HG03460 (cell line): ENCODE results near the gene CHST1.

Experiments
- ATAC-seq: cut with Tn5 transposase; IDR thresholded peaks from one replicate; pipeline ENCODE4 v1.9.1; 2021; ENCODE audit not compliant: unreplicated experiment

Gene CHST1

DNA sequence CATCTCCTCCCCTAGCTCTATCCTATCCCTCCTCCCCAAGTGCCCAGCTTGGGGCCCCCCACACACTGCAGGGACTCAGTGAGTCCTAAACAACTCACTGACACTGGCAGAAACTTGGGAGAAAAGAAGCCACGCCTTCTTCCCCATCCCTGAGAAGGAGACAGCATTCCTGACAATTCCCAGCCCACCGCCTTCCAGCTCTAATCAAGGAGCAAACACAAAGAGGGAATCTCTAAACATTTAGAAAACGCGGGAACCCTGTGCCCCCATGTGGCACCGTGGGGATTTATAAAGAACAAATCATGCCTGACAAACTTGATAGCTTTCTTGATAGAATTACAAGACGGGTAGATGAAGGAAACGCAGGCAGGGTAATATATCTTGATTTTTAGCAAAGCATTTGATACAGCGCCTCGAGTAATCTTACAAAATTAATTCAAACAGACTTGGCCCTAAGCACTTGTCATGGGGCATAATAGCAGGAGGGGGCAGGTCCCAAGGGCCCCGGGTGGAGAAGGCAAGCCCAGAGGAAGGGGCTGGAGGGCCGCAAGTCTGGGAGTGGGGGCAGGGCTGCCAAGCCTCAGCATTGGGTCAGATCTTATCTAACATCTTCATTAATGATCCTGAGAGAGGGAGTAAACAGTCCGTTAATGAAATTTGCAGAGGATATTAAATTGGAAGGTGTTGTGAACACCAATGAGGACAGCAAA lies 4.5 kb downstream of the CHST1 start:
- ATAC-seq = no peak

DNA sequence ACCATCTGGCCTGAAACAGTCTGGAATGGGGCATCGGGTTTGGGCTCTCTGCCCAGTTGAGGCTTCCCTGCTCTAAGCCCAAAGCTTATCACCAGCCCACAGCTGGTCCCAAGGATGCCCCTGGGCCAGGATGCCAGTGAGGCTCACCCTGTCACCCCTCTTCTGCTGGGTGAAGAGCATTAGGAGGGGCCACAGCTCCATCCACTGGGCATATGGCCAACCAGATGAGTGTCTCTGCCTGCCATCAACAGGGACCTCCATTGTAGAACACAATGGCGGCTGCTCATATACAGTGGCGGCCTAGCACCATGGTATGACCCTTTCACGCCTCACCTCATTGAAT lies 5.6 kb downstream of the CHST1 start:
- ATAC-seq = no peak

DNA sequence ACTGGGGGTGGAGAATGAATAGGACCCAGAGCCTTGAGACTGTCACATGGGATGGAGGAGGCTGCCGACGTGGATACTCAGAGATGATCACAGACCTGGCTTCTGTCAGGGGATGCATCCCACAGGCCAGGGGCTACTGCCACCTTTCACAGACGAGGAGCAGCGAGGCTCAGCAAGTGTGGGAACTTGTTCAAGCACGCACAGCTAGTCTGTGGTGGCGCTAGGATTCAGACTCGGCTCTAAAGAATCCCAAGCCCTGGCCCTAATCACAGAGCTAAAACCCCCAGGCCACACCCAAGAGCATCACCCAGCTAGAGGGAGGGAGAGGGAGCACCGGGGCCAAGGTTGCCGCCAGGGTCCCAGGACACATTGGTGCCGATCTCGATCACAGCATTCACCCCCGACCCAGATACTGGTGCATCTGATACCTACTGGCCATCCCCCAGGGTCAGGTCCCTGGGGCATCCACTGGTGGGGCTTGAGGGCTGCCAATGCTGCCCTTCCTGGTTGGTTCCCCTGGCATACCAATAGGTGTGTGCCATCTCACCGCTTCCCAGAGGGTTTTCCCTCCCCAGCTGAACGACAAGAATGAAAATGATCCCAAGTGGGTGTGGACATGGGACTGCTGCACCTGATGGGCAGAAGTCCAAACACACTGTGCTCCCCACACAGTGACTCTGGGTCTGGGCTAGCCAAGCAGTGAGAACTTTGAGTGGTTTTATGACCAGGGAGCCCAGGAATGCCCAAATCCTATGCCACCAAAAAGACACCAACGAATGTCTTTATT lies 6.2 kb downstream of the CHST1 start:
- no peak for ATAC-seq

DNA sequence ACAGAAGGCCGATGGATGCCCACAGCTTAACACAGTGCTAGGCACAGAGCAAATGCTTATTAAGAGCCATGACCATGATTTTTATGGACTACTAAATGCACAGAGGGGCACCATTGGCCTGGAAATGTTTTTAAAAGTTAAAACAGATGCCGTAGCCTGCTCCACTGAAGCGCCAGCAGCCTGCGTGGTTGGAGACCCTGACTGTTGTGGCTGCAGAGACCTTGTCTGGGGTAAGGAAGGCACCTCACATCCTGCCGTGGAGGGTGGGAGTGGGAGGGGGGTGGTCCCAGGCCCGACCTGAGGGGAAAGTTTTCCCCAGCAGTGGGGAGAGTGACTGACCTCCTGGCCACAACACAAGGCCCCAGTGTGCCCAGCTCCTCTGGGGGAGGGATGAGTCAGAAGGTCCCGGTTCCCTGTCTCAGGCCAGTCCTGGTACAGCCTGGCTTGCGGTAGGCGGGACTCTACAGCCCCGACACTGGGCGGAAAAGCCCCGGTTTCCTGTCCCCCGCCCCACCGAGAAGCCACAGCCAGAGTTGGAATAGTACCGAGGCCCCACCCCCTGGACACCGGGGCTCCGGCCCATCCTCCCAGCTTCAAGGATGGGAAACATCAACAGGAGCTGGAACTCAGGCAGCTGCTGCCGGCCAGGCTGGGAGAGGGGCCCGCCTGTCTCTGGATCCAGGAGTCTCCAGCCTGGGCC lies 7.0 kb downstream of the CHST1 start:
- ATAC-seq = no peak

DNA sequence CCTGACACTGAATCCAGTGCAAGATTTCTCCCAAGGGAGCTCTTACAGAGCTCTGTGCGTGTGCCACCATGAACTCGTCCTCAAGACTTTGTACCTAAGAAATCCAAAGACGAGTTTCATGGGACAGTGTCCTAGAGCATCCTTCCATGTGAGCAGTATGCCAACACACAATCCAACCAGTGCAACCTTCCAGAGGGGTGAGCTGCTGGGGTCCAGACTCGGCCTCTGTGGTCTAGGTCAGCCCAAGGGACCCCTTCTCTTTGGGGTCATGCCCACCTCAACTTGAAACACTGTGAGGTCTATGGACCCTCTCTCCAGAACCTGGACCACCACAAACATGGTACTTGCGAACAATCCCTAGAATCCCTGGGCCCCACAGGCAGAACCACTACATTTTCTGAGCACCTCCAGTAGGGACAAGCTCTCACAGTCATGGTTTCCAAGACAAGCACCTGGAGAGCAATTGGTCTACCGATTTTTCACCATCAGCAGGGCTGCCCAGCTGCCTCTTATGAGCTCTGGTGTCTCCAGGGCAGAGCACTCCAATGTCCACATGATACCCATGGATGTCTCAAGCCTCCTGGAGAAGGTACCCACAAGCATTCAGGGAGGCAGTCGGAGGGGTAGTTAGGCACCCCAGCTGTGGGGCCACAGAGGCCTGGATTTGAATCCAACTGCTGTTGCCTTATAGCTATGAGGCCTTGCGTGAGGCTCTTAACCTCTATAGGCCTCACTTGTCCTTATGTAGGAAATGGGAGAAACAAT lies 7.7 kb downstream of the CHST1 start:
- no peak for ATAC-seq

DNA sequence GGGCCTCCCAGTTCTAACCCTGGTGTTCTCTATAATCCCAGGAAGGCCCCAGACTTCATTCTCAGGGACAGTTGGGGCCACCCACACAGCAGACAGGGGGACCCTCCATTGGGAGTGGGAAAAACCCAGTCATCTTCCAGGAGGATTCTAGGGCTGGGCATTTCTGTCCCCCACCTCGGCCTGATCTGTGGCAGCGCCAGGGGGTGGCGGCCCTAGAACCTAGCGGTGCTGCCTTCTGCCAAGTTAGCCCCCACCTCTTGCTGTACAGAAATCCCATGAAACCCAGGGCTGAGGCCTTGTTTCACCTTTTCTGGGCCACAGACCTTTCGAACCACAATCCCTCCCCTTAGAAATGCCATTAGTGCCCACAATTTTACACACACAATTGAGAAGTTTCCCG lies 9.6 kb downstream of the CHST1 start:
- ATAC-seq = no peak

DNA sequence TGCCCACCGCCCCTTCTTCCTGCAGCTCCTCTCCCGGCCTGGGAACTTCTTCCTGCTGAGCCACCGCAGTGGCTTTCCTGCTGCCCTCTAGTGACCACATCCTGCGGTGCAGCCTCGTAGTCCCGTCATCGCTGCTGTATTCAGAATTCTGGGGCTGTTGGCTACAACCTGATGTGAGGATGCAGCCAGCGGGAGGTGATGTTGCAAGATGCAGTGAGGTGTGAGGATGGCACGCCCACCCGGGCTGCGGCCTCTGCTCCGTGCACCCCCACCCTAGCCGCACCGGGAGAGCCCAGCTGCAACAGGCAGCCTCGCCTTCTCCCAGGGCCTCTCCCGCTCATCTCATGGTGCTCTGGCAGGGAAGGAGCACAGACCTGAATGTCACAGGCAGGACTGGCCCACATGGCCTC lies 10.1 kb downstream of the CHST1 start:
- ATAC-seq = no peak

DNA sequence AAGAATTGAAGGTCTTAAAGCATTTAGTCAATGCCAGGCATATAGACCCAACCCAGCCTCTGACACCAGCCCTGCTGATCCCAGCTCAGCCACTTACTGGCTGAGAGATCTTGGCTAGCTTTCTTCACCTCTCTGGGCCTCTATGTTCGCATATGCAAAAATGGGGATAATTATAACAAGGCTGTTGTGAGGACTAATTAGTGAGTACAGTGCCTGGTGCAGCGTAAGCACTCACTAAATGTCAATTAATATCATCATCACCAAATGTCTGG lies 10.5 kb downstream of the CHST1 start:
- no peak for ATAC-seq

DNA sequence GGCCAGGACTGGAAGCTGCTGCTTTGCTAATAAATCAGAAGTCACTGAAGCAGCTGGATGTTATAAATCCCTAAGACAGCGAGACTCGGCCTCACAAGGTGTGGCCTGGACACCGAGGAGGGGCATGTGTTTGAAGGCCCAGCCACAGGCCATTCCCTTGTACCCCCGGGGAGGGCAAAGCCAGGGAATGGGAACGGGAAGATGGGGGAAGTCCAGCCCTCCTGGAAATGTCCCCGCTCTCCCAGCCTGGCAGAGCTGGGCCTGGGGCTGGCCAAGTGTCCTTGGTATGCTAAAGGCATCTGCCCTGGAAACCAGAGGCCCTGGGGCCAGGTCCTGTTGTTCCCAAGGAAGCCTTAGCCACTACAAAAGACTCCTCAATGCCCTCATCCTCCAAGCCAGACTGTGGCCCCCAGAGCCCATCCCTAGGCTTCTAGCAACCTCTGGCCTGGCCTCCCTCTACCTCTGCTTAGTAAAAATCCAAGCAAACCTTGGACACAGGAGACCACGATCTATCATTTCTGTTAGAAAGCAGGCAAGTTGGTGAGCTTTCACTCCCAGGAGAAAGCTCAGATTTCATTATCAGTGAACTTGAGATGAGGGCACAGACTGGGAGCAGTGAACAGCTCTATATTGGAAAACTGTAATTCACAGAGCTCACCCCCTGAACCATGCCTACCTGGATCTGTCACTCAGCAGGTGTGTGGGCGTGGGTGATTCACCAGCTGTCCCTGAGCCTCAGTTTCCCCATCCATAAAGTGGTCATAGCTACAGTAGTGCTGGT lies 11.0 kb downstream of the CHST1 start:
- no peak for ATAC-seq

DNA sequence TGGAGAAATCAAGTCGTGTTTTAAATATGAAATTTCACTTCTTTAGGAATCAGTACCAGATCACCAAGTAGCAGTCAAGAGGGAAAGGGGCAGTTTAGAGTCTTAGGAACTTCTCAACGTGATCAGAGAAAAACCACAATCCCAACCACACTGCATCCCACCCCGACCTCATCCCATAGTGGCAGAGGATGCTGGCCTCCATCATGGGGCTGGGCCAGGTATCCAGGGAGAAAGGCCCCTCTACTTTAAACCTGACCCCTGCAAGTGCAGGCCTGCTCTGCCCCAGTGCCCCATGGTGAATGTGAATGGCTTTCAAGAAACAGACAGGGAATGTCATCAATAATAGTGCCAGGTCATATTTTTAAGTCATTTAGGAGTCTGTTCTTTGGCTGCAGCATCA lies 12.1 kb downstream of the CHST1 start:
- no peak for ATAC-seq

DNA sequence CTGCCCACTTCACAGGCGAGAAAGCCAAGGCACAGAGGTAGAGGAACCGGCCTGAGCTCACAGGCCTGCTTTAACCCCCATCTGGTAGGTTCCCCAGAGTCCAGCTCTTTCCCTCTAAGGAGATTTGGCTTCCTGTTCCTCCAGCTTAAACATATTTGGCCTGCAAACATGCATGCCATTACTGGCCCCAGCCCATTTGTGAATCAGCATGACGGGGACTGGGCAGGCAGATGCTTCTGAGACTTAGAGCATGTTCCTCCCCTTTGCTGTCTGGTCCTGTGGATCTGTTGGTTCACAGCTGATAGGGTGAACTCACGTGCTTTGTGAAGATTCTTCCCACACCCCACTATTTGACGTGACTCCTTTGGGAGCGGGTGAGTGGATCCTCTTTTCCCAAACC lies 12.6 kb downstream of the CHST1 start:
- ATAC-seq = no peak

DNA sequence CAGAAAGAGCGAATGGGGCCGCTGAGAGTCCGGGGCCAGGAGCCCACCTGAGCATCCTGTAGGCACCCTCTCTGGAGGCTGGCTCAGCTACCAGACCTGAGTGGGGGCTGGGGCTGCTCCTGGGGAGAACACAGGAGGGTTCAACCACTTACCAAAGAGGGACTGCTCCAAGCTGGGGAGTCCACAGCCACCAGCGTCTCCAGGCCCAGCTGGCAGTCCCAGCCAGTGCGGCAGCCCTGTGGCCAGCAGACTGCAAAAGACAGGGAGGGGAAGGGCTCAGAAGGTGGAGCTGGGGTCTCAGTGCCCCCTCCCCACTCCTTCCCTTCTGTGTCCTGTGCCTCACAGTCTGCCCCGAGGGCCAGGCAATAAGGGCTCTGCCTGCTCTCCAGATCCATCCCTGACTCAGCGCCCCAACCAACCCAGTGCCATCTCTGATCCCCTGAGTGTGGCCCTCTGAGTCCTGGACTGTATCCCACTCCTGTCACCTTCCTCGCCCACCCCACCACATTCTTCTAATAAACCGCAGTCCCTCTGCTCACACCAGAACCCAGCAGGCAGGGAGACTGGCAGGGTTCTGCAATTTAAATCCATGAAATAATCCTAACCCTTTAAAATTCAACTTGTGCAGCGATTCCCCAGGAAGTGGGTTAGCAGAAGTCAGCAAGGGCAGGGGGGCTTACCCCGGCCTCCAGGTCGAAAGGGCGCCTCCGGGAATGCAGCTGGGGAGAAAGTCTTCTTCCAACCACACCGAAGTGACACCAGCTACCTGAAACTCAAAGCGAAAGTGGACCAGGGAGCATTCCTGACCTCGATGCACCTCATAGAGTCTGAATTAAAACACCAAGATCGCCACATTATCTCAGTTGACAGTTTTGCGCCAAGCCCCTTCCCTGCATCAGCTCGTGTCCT lies 13.3 kb downstream of the CHST1 start:
- ATAC-seq = no peak

DNA sequence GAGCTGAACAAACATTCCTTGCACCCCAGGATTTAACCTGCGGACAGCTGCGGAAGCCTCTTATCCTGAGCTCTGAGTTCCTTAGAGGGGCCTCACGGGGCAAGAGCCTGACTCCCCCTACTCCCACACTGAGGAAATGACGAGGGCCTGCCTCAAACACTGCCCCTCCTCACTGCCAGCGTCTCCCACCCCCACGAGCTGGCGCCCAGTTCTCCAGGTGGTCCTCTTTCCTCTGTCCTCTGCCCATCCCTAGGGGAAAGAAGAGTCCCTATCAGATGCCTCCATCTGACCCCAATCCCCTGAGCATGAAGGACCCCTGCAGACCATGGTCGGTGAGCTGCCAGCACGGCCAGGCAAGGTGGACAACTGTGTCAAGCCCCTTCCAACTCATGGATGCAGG lies 14.3 kb downstream of the CHST1 start:
- no peak for ATAC-seq

DNA sequence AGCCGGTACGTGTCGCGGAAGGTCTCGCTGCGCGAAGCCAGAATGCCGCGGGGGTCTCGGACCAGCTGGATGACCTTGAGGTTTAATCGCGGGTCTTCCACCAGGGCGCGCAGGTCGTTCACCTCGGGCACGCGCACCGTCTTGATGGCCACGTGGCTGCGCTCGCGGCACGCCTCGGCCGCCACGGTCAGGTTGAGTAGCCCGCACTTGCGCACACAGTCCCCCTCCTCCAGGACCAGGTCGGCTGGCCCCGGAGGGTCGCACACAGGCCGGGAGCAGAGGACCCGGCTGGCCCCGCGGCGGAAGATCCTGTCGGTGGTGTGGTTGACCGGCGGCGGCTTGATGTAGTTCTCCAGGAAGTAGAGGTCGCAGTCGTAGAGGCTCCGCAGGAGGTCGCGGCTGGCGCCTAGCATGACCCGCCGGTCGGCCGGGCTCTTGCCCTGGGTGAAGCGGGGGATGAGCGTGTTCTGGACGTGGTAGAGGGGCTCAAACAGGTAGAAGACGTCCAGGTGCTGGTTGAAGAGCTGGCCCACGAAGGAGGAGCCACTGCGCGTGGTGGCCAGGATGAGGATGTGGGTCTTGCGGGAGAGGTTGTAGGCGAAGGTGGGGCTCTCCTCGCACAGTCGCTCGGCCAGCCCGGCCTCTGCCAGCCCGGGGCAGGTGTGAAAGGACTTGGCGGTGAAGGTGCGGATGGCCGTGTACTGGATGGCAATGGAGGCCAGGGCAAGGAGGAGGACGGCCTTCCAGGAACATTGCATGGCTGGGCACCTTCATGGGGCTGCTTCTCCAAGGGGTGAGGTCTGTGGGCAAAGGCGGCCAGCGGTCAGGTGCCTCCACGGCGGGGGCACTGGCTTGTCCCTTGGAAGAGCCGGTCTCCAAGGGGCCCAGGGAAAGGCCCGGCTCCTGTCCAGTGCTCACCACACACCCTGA lies 15.0 kb downstream of the CHST1 start:
- no peak for ATAC-seq

DNA sequence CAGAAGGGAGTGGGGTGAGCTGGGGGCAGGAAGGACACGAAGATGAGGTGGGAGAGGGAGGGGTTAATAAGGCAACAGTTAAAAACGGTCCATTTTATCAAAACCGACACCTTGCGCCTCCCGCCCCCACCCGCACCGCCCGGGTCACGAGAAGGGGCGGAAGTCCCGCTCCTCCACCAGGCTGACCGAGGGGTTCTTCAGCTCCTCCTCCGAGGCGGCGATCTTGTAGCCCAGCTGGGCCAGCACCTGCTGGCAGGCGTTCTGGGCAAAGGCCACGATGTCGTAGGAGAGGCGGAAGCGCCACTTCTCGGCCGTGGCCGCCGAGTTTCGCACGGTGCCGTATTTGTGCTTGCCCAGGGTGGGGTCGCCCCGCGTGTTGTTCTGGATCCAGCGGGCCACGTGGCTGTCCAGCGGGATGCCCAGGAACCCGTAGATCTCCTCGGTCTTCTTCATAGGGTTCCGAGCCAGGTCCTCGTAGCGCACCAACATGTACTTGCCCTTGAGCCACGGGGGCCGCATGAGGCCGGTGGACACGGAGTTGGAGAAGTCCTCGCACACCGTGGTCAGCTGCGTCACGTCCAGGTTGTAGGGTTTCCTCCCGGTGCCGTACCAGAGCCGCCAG lies 15.8 kb downstream of the CHST1 start:
- ATAC-seq = no peak

DNA sequence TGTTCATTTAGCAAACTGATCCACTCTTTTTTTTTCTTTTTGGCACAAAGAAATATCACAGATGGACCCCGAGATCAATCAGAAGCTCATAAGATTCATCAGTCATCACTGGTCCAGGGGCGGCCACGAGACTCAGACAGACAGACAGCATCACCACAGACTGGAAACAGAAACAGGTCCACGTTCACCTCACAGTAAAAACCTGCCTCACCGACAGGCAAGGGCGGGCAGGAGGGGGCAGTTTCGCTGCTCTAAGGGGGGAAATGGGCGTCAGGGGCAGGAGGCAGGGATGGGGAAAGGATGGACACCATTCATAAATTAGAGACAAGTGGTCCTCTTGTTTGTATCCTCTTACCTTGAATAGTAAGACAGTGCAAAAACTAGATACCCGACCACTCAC lies 16.5 kb downstream of the CHST1 start:
- ATAC-seq = no peak

DNA sequence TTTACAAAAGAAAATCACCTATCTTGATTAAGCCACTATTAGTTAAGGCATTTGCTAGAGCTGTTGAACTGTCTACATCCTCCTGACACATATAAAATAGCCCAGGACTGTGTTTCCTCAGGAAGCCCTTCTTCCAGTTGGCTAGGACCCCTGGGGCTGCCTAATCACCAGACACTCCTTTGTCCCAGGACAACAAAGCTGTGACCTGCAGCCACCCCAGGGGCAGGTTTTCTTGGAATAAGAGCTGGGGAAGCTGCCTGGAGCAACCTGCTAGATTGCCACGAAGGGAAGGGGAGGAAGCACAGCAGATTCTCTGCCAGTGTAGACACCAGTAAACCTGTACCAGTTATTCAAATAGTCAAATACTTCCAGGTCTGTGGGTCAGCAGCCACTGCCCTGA lies 17.6 kb downstream of the CHST1 start:
- ATAC-seq = no peak

DNA sequence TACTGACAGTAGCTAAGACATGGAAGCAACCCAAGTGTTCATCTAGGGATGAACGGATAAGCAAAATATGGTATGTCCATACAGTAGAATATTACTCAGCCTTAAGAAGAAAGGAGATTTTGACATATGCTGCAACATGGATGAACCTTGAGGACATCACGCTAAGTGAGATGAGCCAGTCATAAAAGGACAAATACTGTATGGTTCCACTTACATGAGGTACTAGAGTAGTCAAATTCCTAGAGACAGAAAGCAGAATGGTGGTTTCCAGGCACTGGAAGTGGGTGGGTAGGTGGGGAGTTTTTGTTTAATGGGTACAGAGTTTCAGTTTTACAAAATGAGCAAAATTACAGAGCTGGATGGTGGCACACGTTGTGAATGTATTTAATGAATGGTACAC lies 18.1 kb downstream of the CHST1 start:
- ATAC-seq = no peak
